Left kidney (tissue), 1 donor: ENCODE results near the gene TMC3. TPM values are rescaled to one million over a fixed set of nuclear protein-coding genes. Genes with fewer than 3 reads are reported as not detected.

ENCODE experiments used
- polyA plus RNA-seq: library from polyadenylated mRNA; unstranded; fragments of 120-200 nt; gene quantifications from one replicate; pipeline ENCODE4 v1.2.1, GENCODE V29; 2013; ENCODE audit not compliant: insufficient read length

Gene TMC3
- polyA plus RNA-seq, 1 donor: 0.17 TPM

Other genes starting within 250 kb of the TMC3 start
- gene CFAP161, start 239.9 kb downstream of the TMC3 start, polyA plus RNA-seq: 0.43 TPM
- 4.9 TPM for gene IL16, start 177.3 kb downstream of the TMC3 start, polyA plus RNA-seq
- 4.9 TPM for gene STARD5, start 50.1 kb downstream of the TMC3 start, polyA plus RNA-seq